ENCODE data around the gene TEX261. TPM values are rescaled to one million over a fixed set of nuclear protein-coding genes. Genes with fewer than 3 reads are reported as not detected.

Gene TEX261
- total RNA-seq, 1 donor from 2014 or later, result 50.0 TPM

GRCh38 chr2:70960833-70961647, 33.6 kb downstream of the TEX261 start:
- H3K4me1 Mint-ChIP-seq (ENCODE audit: unreplicated experiment), result peaks cover 5% of the 10 kb centered on the region
- peaks cover 51% of the 10 kb centered on the region for H3K27me3 Mint-ChIP-seq
- H3K4me3 Mint-ChIP-seq, result no peak overlapping the region
- TF ChIP-seq, protein P1, sequence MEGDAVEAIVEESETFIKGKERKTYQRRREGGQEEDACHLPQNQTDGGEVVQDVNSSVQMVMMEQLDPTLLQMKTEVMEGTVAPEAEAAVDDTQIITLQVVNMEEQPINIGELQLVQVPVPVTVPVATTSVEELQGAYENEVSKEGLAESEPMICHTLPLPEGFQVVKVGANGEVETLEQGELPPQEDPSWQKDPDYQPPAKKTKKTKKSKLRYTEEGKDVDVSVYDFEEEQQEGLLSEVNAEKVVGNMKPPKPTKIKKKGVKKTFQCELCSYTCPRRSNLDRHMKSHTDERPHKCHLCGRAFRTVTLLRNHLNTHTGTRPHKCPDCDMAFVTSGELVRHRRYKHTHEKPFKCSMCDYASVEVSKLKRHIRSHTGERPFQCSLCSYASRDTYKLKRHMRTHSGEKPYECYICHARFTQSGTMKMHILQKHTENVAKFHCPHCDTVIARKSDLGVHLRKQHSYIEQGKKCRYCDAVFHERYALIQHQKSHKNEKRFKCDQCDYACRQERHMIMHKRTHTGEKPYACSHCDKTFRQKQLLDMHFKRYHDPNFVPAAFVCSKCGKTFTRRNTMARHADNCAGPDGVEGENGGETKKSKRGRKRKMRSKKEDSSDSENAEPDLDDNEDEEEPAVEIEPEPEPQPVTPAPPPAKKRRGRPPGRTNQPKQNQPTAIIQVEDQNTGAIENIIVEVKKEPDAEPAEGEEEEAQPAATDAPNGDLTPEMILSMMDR (conservative IDR thresholded peaks at IDR 0.05), result no peak
- no peaks in the 10 kb centered on the region for H3K9me3 Mint-ChIP-seq
- peak; percentile 63 for DNase-seq (ENCODE audit: extremely low spot score, unreplicated experiment)
- no peaks in the 10 kb centered on the region for H3K36me3 Mint-ChIP-seq
- no peak overlapping the region for H3K27ac Mint-ChIP-seq

GRCh38 chr2:70959851-70960832, 34.5 kb downstream of the TEX261 start:
- H3K4me1 Mint-ChIP-seq (ENCODE audit: unreplicated experiment), result peaks cover 5% of the 10 kb centered on the region
- TF ChIP-seq, protein P1 (conservative IDR thresholded peaks at IDR 0.05), result peak; percentile 34
- H3K4me3 Mint-ChIP-seq, result no peak overlapping the region
- peak; percentile 45 for DNase-seq (ENCODE audit: extremely low spot score, unreplicated experiment)
- H3K36me3 Mint-ChIP-seq, result no peaks in the 10 kb centered on the region
- peaks cover 55% of the 10 kb centered on the region for H3K27me3 Mint-ChIP-seq
- H3K9me3 Mint-ChIP-seq, result no peaks in the 10 kb centered on the region
- H3K27ac Mint-ChIP-seq, result no peak overlapping the region

- H3K27me3 Mint-ChIP-seq, result peaks cover 57% of the 10 kb centered on the region
- no peak overlapping the region for H3K27ac Mint-ChIP-seq
These were observed 35.4 kb downstream of the TEX261 start for GRCh38 chr2:70959271-70959761.

GRCh38 chr2:70958759-70959158, 35.9 kb downstream of the TEX261 start:
- Mint-ChIP-seq H3K9me3 (no peaks in the 10 kb centered on the region), H3K4me3 (no peak overlapping the region), H3K36me3 (no peaks in the 10 kb centered on the region), H3K4me1 (ENCODE audit: unreplicated experiment) (no peaks in the 10 kb centered on the region), H3K27ac (no peak overlapping the region), H3K27me3 (peaks cover 57% of the 10 kb centered on the region)
- TF ChIP-seq, protein P1 (conservative IDR thresholded peaks at IDR 0.05), result no peak
- no peak for DNase-seq (ENCODE audit: extremely low spot score, unreplicated experiment)

More at GRCh38 chr2:70959271-70959761, 35.4 kb downstream of the TEX261 start:
- TF ChIP-seq, protein P1 (conservative IDR thresholded peaks at IDR 0.05), result no peak
- DNase-seq (ENCODE audit: extremely low spot score, unreplicated experiment), result peak; percentile 58
- Mint-ChIP-seq H3K4me1 (ENCODE audit: unreplicated experiment) (no peaks in the 10 kb centered on the region), H3K9me3 (no peaks in the 10 kb centered on the region), H3K36me3 (no peaks in the 10 kb centered on the region), H3K4me3 (no peak overlapping the region)

- peaks cover 56% of the 10 kb centered on the region for H3K27me3 Mint-ChIP-seq
- no peaks in the 10 kb centered on the region for H3K36me3 Mint-ChIP-seq
- no peaks in the 10 kb centered on the region for H3K4me1 Mint-ChIP-seq (ENCODE audit: unreplicated experiment)
- no peak overlapping the region for H3K4me3 Mint-ChIP-seq
- no peak for DNase-seq (ENCODE audit: extremely low spot score, unreplicated experiment)
- no peaks in the 10 kb centered on the region for H3K9me3 Mint-ChIP-seq
- H3K27ac Mint-ChIP-seq, result no peak overlapping the region
- TF ChIP-seq, protein P1 (conservative IDR thresholded peaks at IDR 0.05), result no peak
These were observed 36.9 kb downstream of the TEX261 start for GRCh38 chr2:70957798-70958197.

Measured in type B pancreatic cell (in vitro differentiated cells).